AG09319 (cell line): ENCODE measurements around the gene CDK10.

Source experiments
- DNase-seq: peaks from one replicate; pipeline ENCODE4 v3.0.0-alpha.2; 2010; ENCODE audit warnings: low read depth; ENCODE audit errors: extremely low read depth
- TF ChIP-seq, protein P1 (sequence below): IDR thresholded peaks from 2 replicates; pipeline ENCODE4 v1.5.1; 2011; ENCODE audit warnings: low read depth, mild to moderate bottlenecking, inconsistent platforms, low read length, moderate library complexity

Gene CDK10

DNA sequence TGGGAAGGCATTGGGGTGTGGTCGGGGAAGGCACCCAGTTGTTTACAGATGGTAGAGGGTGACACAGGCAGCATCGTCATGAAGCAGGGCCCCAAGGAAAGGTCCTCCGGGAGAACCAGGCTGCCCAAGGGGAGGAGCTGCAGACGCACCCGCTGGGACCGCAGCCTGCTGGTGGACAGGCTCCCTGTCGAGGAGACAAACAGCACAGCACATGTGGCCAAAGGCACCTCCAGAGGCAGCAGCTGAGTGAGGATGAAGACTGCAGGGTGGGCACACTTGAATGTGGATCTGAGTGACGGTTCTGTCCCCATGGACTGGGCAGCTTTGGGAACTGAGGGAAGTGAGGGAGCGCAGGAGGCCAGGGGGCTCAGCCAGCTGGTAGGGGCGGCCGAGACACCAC lies 41.4 kb upstream of the CDK10 start:
- TF ChIP-seq, protein P1, sequence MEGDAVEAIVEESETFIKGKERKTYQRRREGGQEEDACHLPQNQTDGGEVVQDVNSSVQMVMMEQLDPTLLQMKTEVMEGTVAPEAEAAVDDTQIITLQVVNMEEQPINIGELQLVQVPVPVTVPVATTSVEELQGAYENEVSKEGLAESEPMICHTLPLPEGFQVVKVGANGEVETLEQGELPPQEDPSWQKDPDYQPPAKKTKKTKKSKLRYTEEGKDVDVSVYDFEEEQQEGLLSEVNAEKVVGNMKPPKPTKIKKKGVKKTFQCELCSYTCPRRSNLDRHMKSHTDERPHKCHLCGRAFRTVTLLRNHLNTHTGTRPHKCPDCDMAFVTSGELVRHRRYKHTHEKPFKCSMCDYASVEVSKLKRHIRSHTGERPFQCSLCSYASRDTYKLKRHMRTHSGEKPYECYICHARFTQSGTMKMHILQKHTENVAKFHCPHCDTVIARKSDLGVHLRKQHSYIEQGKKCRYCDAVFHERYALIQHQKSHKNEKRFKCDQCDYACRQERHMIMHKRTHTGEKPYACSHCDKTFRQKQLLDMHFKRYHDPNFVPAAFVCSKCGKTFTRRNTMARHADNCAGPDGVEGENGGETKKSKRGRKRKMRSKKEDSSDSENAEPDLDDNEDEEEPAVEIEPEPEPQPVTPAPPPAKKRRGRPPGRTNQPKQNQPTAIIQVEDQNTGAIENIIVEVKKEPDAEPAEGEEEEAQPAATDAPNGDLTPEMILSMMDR: no peak

DNA sequence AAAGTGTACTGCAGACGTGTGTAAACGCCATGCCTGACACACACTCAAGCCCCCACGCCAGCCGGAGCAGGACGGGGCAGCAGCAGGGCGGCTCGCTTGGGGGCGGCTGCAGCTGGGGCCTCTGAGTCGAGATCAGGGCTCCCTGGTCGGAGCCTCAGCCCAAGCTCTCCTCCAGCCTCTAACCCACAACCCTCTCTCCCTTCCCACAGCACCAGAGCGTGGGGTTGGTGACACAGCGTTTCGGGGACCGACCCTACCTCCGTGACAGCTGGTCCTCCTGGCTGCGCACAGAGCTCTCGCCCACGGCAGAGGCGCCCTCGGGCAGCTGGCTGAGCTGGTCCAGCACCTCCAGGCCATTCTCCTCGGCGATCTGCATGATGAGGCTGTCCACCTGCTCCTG lies 40.2 kb upstream of the CDK10 start:
- no peak for DNase-seq
- TF ChIP-seq, protein P1: no peak

More for the DNA sequence above, 41.4 kb upstream of the CDK10 start:
- no peak for DNase-seq

DNA sequence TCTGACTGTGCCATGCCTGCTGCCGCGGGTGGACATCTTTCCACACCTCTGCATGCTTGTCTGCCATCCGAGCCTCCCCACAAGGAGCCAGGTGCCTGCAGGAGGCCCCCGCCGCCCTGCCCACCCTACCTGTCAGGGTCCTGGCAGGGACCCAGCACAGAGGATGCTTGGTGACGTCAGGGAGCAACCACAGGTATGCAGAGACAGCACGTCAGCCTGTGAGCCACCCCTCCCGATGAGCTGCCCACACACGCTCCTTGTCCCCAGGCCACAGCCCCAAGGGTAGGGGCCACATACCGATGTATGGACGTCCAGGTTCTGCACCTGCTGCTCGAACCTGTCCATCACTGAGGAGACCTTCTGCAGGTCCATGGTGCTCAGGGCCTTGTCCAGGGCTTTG lies 39.6 kb upstream of the CDK10 start:
- TF ChIP-seq, protein P1: no peak
- DNase-seq: no peak

DNA sequence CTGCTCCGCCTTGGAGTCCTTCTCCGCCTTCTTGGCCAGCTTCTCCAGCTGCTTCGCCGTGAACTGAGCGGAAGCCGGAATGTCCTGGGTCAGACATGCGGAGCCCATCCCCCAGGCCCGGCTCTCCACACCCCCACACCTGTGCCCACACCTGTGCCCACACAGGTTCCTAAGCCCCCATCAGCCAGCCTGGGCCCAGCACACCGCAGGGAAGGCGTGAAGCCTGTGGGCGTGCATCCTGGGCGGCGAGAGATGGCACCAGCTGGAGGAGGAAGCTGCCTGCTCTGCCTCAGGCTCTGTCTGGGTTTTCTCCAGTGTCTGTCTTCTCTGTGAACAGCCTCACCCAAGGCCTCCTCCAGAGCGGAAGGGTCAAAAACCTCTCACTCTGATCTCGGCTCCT lies 34.9 kb upstream of the CDK10 start:
- TF ChIP-seq, protein P1: no peak
- DNase-seq: no peak

DNA sequence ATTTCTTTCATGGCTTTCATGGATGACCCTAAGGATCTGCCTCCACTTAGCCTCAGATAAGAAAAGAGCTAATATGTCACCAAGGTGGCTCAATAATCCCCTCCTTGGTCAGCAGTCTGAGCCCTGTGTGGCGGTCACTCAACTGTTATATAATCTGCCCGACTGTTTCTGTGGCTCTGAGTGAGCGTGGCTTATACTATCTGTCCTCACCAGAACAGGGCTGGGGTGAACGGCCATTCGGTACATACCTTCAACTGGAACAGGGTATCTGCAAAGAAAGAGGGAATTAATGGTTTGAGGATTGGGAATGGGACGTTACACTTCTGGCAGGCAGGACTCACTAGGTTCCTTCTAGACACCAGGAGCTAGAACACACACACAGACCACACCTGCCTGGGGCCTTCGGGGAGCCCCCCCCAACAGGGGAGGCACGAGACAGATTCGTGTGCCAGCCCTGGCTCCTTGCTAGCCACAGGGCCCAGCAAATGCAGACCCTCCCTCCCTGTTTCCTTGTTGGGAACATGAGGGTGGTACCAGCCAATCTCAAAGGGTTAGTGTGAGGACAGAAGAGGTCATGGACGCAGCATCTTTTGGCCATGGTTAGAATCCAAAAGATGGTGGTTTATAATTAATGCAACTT lies 32.7 kb upstream of the CDK10 start:
- no peak for DNase-seq
- TF ChIP-seq, protein P1: no peak

DNA sequence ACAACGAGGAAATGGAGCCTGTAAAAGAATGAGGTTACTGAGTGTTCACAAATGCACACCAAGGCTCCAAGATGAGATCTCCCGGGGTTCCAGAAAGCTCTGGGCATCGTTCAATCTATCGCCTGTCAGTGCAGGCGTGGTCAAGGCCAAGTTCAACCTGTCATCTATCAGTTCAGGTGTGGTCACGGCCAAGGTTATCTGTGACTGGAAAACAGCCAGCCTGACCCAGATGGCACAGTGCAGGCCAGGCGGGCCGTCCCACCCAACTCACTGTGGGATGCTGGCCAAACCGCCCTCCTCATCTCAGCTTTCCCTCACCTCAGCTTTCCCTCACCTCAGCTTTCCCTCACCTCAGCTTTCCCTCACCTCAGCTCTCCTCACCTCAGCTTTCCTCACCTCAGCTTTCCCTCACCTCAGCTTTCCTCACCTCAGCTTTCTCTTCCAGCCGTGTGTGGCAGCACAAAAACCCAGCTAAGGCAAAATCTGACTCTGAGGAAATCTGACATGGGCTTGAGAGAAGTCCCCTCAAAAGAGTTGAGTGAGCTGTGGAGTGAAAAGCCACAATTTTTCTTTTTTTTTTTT lies 31.3 kb upstream of the CDK10 start:
- no peak for DNase-seq
- TF ChIP-seq, protein P1: no peak

DNA sequence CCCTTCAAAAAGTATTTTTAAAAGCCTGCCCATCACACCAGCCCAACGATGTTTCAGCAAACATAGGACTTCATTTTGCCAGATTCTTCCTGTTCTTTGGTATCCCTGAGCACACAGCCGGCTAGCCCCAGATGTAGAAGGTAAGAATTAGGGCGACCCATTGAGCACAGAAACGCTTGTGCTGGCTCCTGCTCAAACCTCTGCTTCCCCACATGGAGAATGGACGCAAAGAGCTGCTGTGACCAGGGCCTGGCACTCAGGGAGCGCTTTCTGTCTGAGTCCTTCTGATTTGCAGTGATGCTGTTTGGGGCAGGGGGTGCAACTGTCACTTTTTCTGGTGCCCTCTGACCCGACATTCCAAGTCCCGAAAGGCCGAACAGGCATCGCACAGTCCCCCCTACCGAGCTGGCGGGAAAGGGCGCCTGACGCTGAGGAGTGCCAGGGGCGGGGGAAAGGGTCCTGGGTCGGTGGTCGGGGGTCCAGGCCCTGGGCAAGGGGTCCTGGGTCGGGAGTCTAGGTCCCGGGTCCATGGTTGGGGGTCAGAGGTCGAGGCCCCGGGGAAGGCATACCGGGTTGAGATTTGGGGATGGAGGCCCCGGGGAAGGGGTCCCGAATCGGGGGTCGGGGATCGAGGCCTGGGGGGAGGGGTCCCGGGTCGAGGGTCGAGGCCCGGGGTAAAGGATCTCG lies 29.9 kb upstream of the CDK10 start:
- TF ChIP-seq, protein P1: no peak
- no peak for DNase-seq
